HEK293T (cell line): ENCODE measurements around the gene SON.

Experiments
- BHLHE40 ChIP-seq: fragments of 450-650 bp; IDR thresholded peaks from 2 replicates; pipeline ENCODE4 v1.6.1; 2016; ENCODE audit warnings: mild to moderate bottlenecking, moderate library complexity, borderline replicate concordance
- ELF4 ChIP-seq: fragments of 450-650 bp; IDR thresholded peaks from 2 replicates; pipeline ENCODE4 v1.6.1; 2017; ENCODE audit warnings: antibody characterized with exemption
- NFRKB ChIP-seq: fragments of 450-650 bp; IDR thresholded peaks from 2 replicates; pipeline ENCODE4 v1.6.1; 2016; ENCODE audit warnings: mild to moderate bottlenecking, moderate library complexity
- TF ChIP-seq, protein P1 (sequence below): fragments of 450-650 bp; IDR thresholded peaks from 2 replicates; pipeline ENCODE4 v1.6.1; 2016

DNA sequence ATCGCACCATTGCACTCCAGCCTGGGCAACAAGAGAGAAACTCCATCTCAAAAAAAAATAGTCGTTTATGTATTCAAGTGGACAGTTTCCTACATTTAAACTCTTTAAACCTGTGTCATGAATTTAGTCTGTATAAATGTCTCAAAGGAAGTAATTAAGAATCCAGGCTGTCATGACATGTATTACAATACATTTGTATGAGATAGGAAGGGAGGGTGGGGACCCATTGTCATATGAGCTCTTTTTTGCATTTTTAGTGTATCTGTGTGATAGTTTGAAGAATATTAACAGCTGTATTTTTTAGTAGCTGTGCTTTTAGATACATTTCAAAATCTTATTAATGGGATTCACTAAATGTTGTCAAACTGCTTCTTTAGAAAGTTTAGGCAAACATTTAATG is 25.6 kb downstream of the SON start:
- TF ChIP-seq, protein P1, sequence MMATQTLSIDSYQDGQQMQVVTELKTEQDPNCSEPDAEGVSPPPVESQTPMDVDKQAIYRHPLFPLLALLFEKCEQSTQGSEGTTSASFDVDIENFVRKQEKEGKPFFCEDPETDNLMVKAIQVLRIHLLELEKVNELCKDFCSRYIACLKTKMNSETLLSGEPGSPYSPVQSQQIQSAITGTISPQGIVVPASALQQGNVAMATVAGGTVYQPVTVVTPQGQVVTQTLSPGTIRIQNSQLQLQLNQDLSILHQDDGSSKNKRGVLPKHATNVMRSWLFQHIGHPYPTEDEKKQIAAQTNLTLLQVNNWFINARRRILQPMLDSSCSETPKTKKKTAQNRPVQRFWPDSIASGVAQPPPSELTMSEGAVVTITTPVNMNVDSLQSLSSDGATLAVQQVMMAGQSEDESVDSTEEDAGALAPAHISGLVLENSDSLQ = no peak
- no peak for TF ChIP-seq ELF4
- no peak for TF ChIP-seq BHLHE40
- TF ChIP-seq NFRKB = no peak
